NCI-H2107 treated with DMSO at 0.1 percent for 48 hours (cell line): Measurements from ENCODE around the gene COLGALT1.
"Not testable (repeated sequence)": the region's sequence is repeated elsewhere in the genome, so short reads cannot be mapped to it uniquely, and the experiment has no call there.

Experiments used
- DNase-seq: peaks from one replicate; lab custom pipeline; 2025; ENCODE audit not compliant: unreplicated experiment; lab: John Stamatoyannopoulos, UW

The COLGALT1 gene

GRCh38 chr19:17532116-17532515 is 23.3 kb upstream of the COLGALT1 start:
- no peak for DNase-seq

GRCh38 chr19:17532557-17532956 is 22.9 kb upstream of the COLGALT1 start:
- DNase-seq, result no peak

GRCh38 chr19:17534767-17535166 is 20.7 kb upstream of the COLGALT1 start:
- DNase-seq, result no peak

- no peak for DNase-seq
Measured at GRCh38 chr19:17536955-17537354, 18.5 kb upstream of the COLGALT1 start.

GRCh38 chr19:17538684-17539237 is 16.7 kb upstream of the COLGALT1 start:
- no peak for DNase-seq

- DNase-seq, result peak; percentile 58
Measured at GRCh38 chr19:17539238-17540117, 16.0 kb upstream of the COLGALT1 start.

GRCh38 chr19:17540174-17540573 is 15.3 kb upstream of the COLGALT1 start:
- no peak for DNase-seq

GRCh38 chr19:17541184-17541759 is 14.2 kb upstream of the COLGALT1 start:
- DNase-seq, result no peak

GRCh38 chr19:17542042-17542441 is 13.4 kb upstream of the COLGALT1 start:
- no peak for DNase-seq

GRCh38 chr19:17542793-17543582 is 12.5 kb upstream of the COLGALT1 start:
- no peak for DNase-seq

GRCh38 chr19:17543986-17544385 is 11.5 kb upstream of the COLGALT1 start:
- DNase-seq, result no peak

GRCh38 chr19:17544418-17544817 is 11.0 kb upstream of the COLGALT1 start:
- DNase-seq, result no peak

GRCh38 chr19:17548145-17548544 is 7.3 kb upstream of the COLGALT1 start:
- no peak for DNase-seq

GRCh38 chr19:17549085-17549740 is 6.2 kb upstream of the COLGALT1 start:
- DNase-seq, result no peak

GRCh38 chr19:17550076-17550667 is 5.3 kb upstream of the COLGALT1 start:
- no peak for DNase-seq

GRCh38 chr19:17552735-17553134 is 2.7 kb upstream of the COLGALT1 start:
- not testable (repeated sequence) for DNase-seq

- DNase-seq, result peak; percentile 65
Measured at GRCh38 chr19:17553256-17553655, 2.2 kb upstream of the COLGALT1 start.

GRCh38 chr19:17554968-17555479 is 425 bp upstream of the COLGALT1 start:
- DNase-seq, result no peak

- DNase-seq, result no peak
Measured at GRCh38 chr19:17555929-17556813, 722 bp downstream of the COLGALT1 start.
